GM15510 (cell line): Measurements from ENCODE around the gene CDK7.

Experiments
- POLR2A ChIP-seq: IDR thresholded peaks from 3 replicates; pipeline ENCODE4 v1.6.1; 2011; ENCODE audit warnings: borderline replicate concordance; ENCODE audit not compliant: insufficient read length; ENCODE audit errors: extremely low read depth

CDK7 gene

DNA sequence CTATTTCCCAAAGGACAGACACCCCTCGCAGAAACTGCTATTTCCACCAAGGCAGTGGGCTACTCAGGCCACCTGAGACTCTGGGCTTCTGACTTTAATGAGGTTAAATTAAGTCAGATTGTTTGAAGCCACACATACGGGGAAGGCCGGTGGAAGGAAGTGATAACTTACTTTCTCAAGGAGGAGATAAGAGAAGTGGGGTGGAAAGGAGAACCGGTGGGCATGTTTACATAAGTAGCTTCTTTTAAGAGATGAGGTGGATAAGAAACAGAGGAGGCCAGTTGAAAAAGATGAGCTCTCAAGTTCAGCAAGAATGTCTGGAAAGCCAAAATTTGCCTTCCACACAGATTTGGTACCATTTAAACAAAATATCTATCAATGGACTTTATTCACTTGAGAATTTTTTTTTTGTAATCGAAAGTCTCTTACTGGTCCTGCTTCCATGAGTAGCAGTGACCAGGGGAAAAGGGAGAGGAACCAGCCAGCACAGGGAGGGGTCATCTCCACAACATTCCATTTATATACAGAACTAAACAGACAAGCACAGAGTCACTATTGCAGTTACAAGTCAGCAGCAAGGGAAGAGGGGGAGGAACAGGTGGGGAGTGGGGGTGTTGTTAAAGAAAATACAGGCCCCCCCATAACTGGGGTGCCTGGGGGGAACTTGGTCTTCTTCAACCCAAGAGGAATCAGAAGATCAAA lies 77.9 kb downstream of the CDK7 start:
- no peak for TF ChIP-seq POLR2A

DNA sequence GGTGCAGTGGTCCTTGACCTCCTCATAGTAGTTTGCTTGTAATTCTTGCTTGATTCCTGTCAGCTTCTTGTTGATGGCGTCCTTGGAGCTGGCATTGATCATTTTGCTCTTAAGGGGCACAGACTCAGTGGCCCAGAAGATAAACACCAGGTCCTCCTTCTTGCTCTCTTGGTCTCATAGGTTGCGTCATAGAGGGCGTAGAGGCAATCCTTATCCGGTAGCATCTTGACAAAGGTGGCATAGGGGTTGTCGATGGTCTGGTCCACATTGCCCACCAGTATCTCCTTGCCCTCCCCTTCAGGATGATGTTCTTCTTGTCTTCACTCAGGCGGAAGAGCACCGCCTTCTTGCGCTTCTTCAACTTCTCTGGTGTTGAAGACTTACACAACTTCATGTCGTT lies 78.7 kb downstream of the CDK7 start:
- TF ChIP-seq POLR2A: no peak

DNA sequence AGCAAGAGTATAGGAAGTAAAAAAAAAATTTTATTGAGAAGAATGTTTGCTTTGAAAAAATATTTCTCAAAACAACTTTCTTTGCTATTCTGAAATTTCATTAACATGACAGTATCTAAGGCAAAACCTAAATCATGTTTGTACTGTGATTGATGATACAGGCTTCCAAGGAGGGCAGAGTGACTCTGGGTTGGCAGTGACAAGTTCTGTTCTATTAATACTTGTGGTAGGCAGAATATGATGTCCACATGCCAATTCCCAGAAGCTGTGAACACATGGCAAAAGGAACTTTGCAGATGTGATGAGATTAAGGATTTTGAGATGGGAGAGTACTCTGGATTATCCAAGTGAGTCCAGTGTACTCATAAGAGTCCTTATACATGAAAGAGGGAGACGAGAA lies 81.3 kb downstream of the CDK7 start:
- TF ChIP-seq POLR2A: no peak

DNA sequence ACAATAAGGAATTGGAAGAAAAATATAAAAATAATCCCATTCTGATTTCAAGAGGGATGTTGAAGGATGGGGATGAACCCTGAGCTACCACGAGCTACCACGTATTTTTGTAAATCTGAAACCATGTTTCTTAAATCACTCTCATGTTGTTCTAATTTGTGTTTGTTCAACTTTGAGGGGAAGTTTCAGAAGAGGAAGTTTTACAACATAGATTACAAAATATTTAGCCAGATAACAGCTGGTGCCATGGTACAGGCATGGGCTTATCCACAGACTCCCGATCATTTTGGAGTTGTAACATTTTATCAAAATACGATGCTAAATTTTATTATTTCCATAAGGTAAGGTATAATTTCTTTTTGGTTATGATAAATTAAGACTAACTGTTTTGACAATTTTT lies 82.7 kb downstream of the CDK7 start:
- TF ChIP-seq POLR2A: no peak

DNA sequence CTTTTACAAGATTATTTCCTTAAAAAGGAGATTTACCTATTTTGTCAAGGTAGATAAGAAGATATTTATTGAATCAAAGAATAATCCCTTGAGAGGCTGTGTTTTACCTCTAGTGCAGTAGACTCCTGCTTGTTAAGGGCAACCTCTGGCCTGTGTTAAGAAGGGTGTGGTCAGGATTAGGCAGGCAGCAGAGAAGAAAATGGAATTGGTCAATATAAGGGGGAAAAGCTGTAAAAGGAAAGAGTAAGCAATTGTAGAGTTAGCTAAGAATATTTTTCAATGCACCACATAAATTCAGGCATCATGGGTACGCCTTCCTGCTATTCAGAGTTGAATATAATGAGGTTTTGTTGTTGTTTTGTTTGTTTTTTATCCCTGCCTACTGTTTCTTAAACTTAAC lies 91.7 kb downstream of the CDK7 start:
- TF ChIP-seq POLR2A: no peak
